DOHH2 (cell line): ENCODE measurements around the gene RNF213.

Source experiments
- H3F3A ChIP-seq: fragments of 200-600 bp; sonication (generic), shearing (Covaris generic); 2 replicates; pipeline ENCODE4 v1.6.0; 2016; ENCODE audit warnings: antibody characterized with exemption, mild to moderate bottlenecking; ENCODE audit not compliant: control insufficient read depth, insufficient read depth
- H3K27ac ChIP-seq: fragments of 200-600 bp; sonication (generic); 2 replicates; pipeline ENCODE4 v1.5.1; 2014; ENCODE audit warnings: low read depth, mild to moderate bottlenecking, low read length, moderate library complexity
- H3K27me3 ChIP-seq: fragments of 200-600 bp; sonication (generic); 2 replicates; pipeline ENCODE4 v1.6.1; 2014; ENCODE audit warnings: mild to moderate bottlenecking, low read length, mixed read lengths; ENCODE audit not compliant: control insufficient read depth
- H3K36me3 ChIP-seq: fragments of 200-600 bp; sonication (generic); 2 replicates; pipeline ENCODE4 v1.6.1; 2014; ENCODE audit warnings: mild to moderate bottlenecking, low read length, moderate library complexity, mixed read lengths; ENCODE audit not compliant: control insufficient read depth
- H3K4me1 ChIP-seq: fragments of 200-600 bp; sonication (generic); 2 replicates; pipeline ENCODE4 v1.6.1; 2014; ENCODE audit warnings: mild to moderate bottlenecking, low read length, mixed read lengths; ENCODE audit not compliant: control insufficient read depth
- H3K4me2 ChIP-seq: fragments of 200-600 bp; sonication (generic); 2 replicates; pipeline ENCODE4 v1.6.0; 2014; ENCODE audit warnings: mild to moderate bottlenecking, low read length, moderate library complexity
- H3K4me3 ChIP-seq: fragments of 200-600 bp; sonication (generic); 2 replicates; pipeline ENCODE4 v1.5.1; 2014; ENCODE audit warnings: mild to moderate bottlenecking, low read length, mixed read lengths
- H3K79me2 ChIP-seq: fragments of 200-600 bp; sonication (generic); 2 replicates; pipeline ENCODE4 v1.6.1; 2014; ENCODE audit warnings: mild to moderate bottlenecking, low read length, mixed read lengths; ENCODE audit not compliant: control insufficient read depth
- H3K9me2 ChIP-seq: fragments of 200-600 bp; sonication (generic); replicated peaks from 2 replicates; pipeline ENCODE4 v1.6.1; 2014; ENCODE audit warnings: mild to moderate bottlenecking, low read length, mixed read lengths; ENCODE audit not compliant: control insufficient read depth
- H3K9me3 ChIP-seq: fragments of 200-600 bp; sonication (generic); 2 replicates; pipeline ENCODE4 v1.6.1; 2014; ENCODE audit warnings: antibody characterized with exemption, low read length, mixed read lengths; ENCODE audit not compliant: control insufficient read depth, insufficient read depth
- H4K20me1 ChIP-seq: fragments of 200-600 bp; sonication (generic); 2 replicates; pipeline ENCODE4 v1.6.0; 2014; ENCODE audit warnings: low read depth, mild to moderate bottlenecking, antibody characterized with exemption, low read length, moderate library complexity; ENCODE audit not compliant: control insufficient read depth, insufficient read depth
- CTCF ChIP-seq: fragments of 200-600 bp; sonication (generic); IDR thresholded peaks from one replicate; pipeline ENCODE4 v1.5.1; 2014; ENCODE audit warnings: antibody characterized with exemption, mild to moderate bottlenecking, low read depth, low read length; ENCODE audit not compliant: poor library complexity, severe bottlenecking
- EZH2phosphoT487 ChIP-seq: fragments of 200-600 bp; sonication (generic); IDR thresholded peaks from 2 replicates; pipeline ENCODE4 v1.6.1; 2017; ENCODE audit warnings: borderline replicate concordance, mild to moderate bottlenecking, antibody characterized with exemption, low read length, moderate library complexity, mixed read lengths

The RNF213 gene

GRCh38 chr17:80388601-80389000 is 127.9 kb downstream of the RNF213 start:
- TF ChIP-seq EZH2phosphoT487 (no peak), CTCF (no peak)
- H4K20me1 ChIP-seq = no peaks in the 10 kb centered on the region
- no peaks in the 10 kb centered on the region for H3K27me3 ChIP-seq
- no peaks in the 10 kb centered on the region for H3K9me2 ChIP-seq
- no peak overlapping the region for H3K4me3 ChIP-seq
- no peak overlapping the region for H3K27ac ChIP-seq
- H3K79me2 ChIP-seq = no peaks in the 10 kb centered on the region
- no peaks in the 10 kb centered on the region for H3F3A ChIP-seq
- H3K9me3 ChIP-seq = no peaks in the 10 kb centered on the region
- H3K4me2 ChIP-seq = no peak overlapping the region
- H3K36me3 ChIP-seq = no peaks in the 10 kb centered on the region
- H3K4me1 ChIP-seq = no peaks in the 10 kb centered on the region

DNA sequence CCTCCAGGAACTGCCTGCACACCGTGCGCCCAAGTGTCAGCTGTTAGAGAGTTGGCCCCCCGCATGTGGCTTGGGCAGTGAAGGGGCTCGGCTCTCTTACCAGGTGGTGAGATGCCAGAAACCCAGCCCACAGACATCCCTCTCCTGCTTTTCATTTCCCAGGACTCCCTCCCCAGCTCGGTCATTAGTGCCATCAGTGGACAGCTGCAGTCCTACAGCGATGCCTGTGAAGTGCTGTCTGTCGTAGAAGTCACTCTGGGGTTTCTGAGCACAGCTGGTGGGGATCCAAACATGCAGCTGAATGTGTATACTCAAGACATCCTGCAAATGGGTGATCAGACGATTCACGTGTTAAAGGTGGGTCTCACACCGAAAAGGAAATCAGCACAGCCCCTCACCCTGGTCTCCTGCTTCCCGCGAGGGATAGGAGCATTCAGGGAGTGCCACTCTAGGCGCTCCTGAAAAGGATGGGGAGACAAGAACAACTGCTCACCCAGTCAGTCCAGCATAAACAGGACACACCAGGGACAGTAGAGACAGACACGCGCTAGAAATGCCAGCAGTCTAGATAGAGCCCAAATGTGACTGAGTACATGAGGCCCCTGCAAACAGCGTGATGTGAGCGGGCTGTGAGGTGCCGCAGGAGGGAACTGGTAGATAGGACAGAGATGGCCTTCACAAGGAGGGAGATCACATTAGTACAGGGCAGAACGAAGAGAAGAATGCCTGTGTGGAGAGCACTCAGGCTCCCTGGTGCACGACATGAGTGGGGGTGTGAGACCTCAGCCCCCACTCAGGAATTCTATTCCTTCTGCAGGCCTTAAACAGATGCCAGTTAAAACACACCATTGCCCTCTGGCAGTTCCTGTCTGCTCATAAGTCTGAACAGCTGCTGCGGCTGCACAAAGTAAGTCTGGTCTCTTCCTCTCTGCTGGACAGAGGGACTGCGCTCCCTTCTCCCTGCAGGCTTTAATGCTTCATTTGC is 128.7 kb downstream of the RNF213 start:
- H4K20me1 ChIP-seq = no peaks in the 10 kb centered on the region
- no peak overlapping the region for H3K27ac ChIP-seq
- H3K4me3 ChIP-seq = no peak overlapping the region
- H3F3A ChIP-seq = no peaks in the 10 kb centered on the region
- H3K79me2 ChIP-seq = no peaks in the 10 kb centered on the region
- H3K36me3 ChIP-seq = no peaks in the 10 kb centered on the region
- H3K4me2 ChIP-seq = no peak overlapping the region
- TF ChIP-seq EZH2phosphoT487 (no peak), CTCF (no peak)
- no peaks in the 10 kb centered on the region for H3K4me1 ChIP-seq
- no peaks in the 10 kb centered on the region for H3K27me3 ChIP-seq
- no peaks in the 10 kb centered on the region for H3K9me2 ChIP-seq
- H3K9me3 ChIP-seq = no peaks in the 10 kb centered on the region

GRCh38 chr17:80393241-80393890 is 132.7 kb downstream of the RNF213 start:
- H3K27ac ChIP-seq = no peak overlapping the region
- no peak for TF ChIP-seq CTCF
- TF ChIP-seq EZH2phosphoT487 = no peak
- no peaks in the 10 kb centered on the region for H3K9me2 ChIP-seq
- no peak overlapping the region for H3K4me2 ChIP-seq
- H3F3A ChIP-seq = no peaks in the 10 kb centered on the region
- no peaks in the 10 kb centered on the region for H3K9me3 ChIP-seq
- no peaks in the 10 kb centered on the region for H3K4me1 ChIP-seq
- no peaks in the 10 kb centered on the region for H3K79me2 ChIP-seq
- no peaks in the 10 kb centered on the region for H3K36me3 ChIP-seq
- H3K27me3 ChIP-seq = no peaks in the 10 kb centered on the region
- no peak overlapping the region for H3K4me3 ChIP-seq
- no peaks in the 10 kb centered on the region for H4K20me1 ChIP-seq
